SU-DHL-6 (cell line): ENCODE data around the gene KCNK15.

ENCODE experiments used
- H2AFZ ChIP-seq: fragments of 200-600 bp; sonication (generic); 2 replicates; pipeline ENCODE4 v1.6.1; 2014; ENCODE audit warnings: low read depth, mild to moderate bottlenecking, moderate library complexity, mixed read lengths, antibody characterized with exemption, low read length; ENCODE audit not compliant: severe bottlenecking
- H3F3A ChIP-seq: fragments of 200-600 bp; shearing (Covaris generic); 2 replicates; pipeline ENCODE4 v1.6.0; 2016; ENCODE audit warnings: antibody characterized with exemption, mild to moderate bottlenecking; ENCODE audit not compliant: insufficient read depth
- H3K27ac ChIP-seq: fragments of 200-600 bp; sonication (generic); 2 replicates; pipeline ENCODE4 v1.5.1; 2016; ENCODE audit warnings: low read depth, mild to moderate bottlenecking, low read length, moderate library complexity, mixed read lengths
- H3K27me3 ChIP-seq: fragments of 200-600 bp; sonication (generic), shearing (Covaris generic); 2 replicates; pipeline ENCODE4 v1.6.0; 2014; ENCODE audit warnings: mild to moderate bottlenecking, low read length
- H3K36me3 ChIP-seq: fragments of 200-600 bp; sonication (generic); 2 replicates; pipeline ENCODE4 v1.6.1; 2014; ENCODE audit warnings: mild to moderate bottlenecking, low read length, mixed read lengths
- H3K4me2 ChIP-seq: fragments of 300-600, 200-600 bp; shearing (Covaris generic), sonication (generic); 2 replicates; pipeline ENCODE4 v1.6.0; 2014; ENCODE audit warnings: low read length, low read depth, mild to moderate bottlenecking; ENCODE audit not compliant: poor library complexity, severe bottlenecking
- H3K4me3 ChIP-seq: fragments of 200-600 bp; sonication (generic); 2 replicates; pipeline ENCODE4 v1.5.1; 2014; ENCODE audit warnings: antibody characterized with exemption, low read length, mild to moderate bottlenecking, mixed read lengths; ENCODE audit not compliant: insufficient read depth, poor library complexity, severe bottlenecking
- H3K79me2 ChIP-seq: fragments of 200-600 bp; sonication (generic); 2 replicates; pipeline ENCODE4 v1.6.1; 2014; ENCODE audit warnings: mild to moderate bottlenecking, low read length, moderate library complexity; ENCODE audit not compliant: insufficient read depth
- H3K9ac ChIP-seq: fragments of 200-600 bp; sonication (generic); 2 replicates; pipeline ENCODE4 v1.7.0; 2014; ENCODE audit warnings: mild to moderate bottlenecking, low read length
- H3K9me2 ChIP-seq: fragments of 200-600 bp; sonication (generic); replicated peaks from 2 replicates; pipeline ENCODE4 v1.6.1; 2014; ENCODE audit warnings: low read length; ENCODE audit not compliant: insufficient read depth
- H3K9me3 ChIP-seq: fragments of 200-600 bp; sonication (generic); 2 replicates; pipeline ENCODE4 v1.6.1; 2014; ENCODE audit warnings: low read length, mixed read lengths; ENCODE audit not compliant: insufficient read depth
- H4K20me1 ChIP-seq: fragments of 200-600 bp; sonication (generic); 2 replicates; pipeline ENCODE4 v1.6.1; 2014; ENCODE audit warnings: low read depth, mild to moderate bottlenecking, antibody characterized with exemption, low read length, moderate library complexity, mixed read lengths
- EZH2phosphoT487 ChIP-seq: fragments of 200-600 bp; sonication (generic), shearing (Covaris generic); conservative IDR thresholded peaks from 2 replicates; pipeline ENCODE4 v1.6.1; 2018; ENCODE audit warnings: mild to moderate bottlenecking, antibody characterized with exemption, low read length, moderate library complexity, mixed read lengths
- TF ChIP-seq, protein P1 (sequence below): fragments of 200-600 bp; sonication (generic); IDR thresholded peaks from one replicate; pipeline ENCODE4 v1.5.1; 2017; ENCODE audit warnings: antibody characterized with exemption, mild to moderate bottlenecking, low read length, moderate library complexity; ENCODE audit not compliant: insufficient read depth, poor library complexity, severe bottlenecking

Gene KCNK15

GRCh38 chr20:44771172-44771535 lies 25.5 kb downstream of the KCNK15 start:
- Histone ChIP-seq H3K36me3 (no peaks in the 10 kb centered on the region), H3K27ac (no peak overlapping the region), H3K4me2 (no peak overlapping the region), H3K79me2 (no peaks in the 10 kb centered on the region), H3K4me3 (no peak overlapping the region), H4K20me1 (no peaks in the 10 kb centered on the region), H2AFZ (no peak overlapping the region), H3K9me2 (no peaks in the 10 kb centered on the region), H3K9ac (no peak overlapping the region), H3K27me3 (no peaks in the 10 kb centered on the region), H3K9me3 (no peaks in the 10 kb centered on the region), H3F3A (no peaks in the 10 kb centered on the region)
- TF ChIP-seq EZH2phosphoT487 = no peak
- TF ChIP-seq, protein P1, sequence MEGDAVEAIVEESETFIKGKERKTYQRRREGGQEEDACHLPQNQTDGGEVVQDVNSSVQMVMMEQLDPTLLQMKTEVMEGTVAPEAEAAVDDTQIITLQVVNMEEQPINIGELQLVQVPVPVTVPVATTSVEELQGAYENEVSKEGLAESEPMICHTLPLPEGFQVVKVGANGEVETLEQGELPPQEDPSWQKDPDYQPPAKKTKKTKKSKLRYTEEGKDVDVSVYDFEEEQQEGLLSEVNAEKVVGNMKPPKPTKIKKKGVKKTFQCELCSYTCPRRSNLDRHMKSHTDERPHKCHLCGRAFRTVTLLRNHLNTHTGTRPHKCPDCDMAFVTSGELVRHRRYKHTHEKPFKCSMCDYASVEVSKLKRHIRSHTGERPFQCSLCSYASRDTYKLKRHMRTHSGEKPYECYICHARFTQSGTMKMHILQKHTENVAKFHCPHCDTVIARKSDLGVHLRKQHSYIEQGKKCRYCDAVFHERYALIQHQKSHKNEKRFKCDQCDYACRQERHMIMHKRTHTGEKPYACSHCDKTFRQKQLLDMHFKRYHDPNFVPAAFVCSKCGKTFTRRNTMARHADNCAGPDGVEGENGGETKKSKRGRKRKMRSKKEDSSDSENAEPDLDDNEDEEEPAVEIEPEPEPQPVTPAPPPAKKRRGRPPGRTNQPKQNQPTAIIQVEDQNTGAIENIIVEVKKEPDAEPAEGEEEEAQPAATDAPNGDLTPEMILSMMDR = no peak

DNA sequence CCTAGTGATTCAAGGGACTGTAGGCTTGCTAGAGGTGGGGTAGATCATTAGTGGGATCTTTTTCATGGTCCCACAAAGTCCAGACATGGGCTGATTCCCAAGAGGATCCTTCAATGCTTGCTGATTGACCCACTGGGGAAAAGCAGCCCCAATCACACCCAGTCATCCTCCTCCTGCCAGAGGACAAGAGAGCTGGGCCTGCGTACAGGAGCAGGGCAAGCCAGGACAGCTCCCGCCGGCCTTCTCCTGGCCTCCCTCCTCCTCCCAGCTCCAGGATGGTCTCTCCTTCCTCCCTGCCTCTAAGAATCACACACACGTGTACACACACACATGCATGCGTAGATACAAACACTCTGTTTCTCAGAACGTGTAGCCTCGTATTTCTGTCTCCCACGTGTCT lies 27.0 kb downstream of the KCNK15 start:
- Histone ChIP-seq H2AFZ (no peak overlapping the region), H3K9me3 (no peaks in the 10 kb centered on the region), H3K36me3 (no peaks in the 10 kb centered on the region), H4K20me1 (no peaks in the 10 kb centered on the region), H3F3A (no peaks in the 10 kb centered on the region), H3K4me2 (no peak overlapping the region), H3K27ac (no peak overlapping the region), H3K79me2 (no peaks in the 10 kb centered on the region), H3K4me3 (no peak overlapping the region), H3K9me2 (no peaks in the 10 kb centered on the region), H3K9ac (no peak overlapping the region), H3K27me3 (no peaks in the 10 kb centered on the region)
- TF ChIP-seq, protein P1 = no peak
- no peak for TF ChIP-seq EZH2phosphoT487

DNA sequence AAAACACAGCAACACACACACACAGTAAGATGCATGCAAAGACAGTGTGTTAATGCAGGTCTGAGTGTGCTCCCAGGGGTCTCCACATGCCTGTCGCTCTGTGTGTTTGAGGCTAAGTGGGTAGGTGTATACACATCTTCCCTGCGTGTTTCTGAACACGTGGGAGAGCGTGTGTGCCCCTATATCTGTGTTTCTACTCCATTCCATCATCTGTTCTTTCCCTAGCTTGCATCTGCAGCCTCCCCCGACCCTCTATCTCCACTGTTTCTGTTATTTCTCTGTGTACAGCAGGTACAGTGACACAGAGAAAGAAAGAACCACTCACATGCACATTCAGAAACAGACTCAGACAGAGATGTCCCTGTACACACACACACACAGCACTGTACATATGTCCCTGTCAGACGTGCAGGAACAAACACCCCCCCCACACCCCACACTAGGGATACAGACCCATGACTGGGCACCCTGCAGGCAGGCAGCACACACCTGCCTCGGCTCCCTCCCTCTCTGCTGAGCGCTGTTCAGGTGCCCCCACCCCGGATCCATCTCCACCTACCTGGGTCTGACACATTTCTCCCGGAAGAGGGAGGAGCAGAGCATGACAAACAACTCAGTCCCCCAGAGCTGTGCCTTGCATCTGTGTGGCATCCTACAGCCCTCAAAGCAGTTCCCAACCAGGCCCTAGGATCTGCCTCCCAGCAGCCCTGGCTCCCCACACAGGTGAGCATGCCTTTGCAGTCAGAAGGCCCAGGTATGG lies 27.6 kb downstream of the KCNK15 start:
- no peak overlapping the region for H3K4me3 ChIP-seq
- no peaks in the 10 kb centered on the region for H3K27me3 ChIP-seq
- H2AFZ ChIP-seq = no peak overlapping the region
- H3K4me2 ChIP-seq = no peak overlapping the region
- no peak overlapping the region for H3K9ac ChIP-seq
- no peaks in the 10 kb centered on the region for H3F3A ChIP-seq
- H3K36me3 ChIP-seq = no peaks in the 10 kb centered on the region
- no peaks in the 10 kb centered on the region for H4K20me1 ChIP-seq
- H3K27ac ChIP-seq = no peak overlapping the region
- H3K9me3 ChIP-seq = no peaks in the 10 kb centered on the region
- TF ChIP-seq EZH2phosphoT487 = no peak
- TF ChIP-seq, protein P1 = no peak
- H3K9me2 ChIP-seq = no peaks in the 10 kb centered on the region
- no peaks in the 10 kb centered on the region for H3K79me2 ChIP-seq
